Tibial nerve (tissue), 4 donors: Measurements from ENCODE around the gene ATP2C2. TPM values are rescaled to one million over a fixed set of nuclear protein-coding genes. Genes with fewer than 3 reads are reported as not detected.

Experiments used
- DNase-seq, 2 donors: peaks; one replicate each; pipeline ENCODE4 v3.0.0-alpha.2; 2019; ENCODE audit warnings: low spot score in 2 of 2
- H3K27ac ChIP-seq, 4 donors: fragments of 200-600 bp; sonication (generic) in 3 of 4; one replicate each; pipeline ENCODE4 v1.5.1; 2017 to 2019; ENCODE audit warnings: mild to moderate bottlenecking in 1 of 4
- H3K27me3 ChIP-seq, 2 donors: fragments of 200-600 bp; sonication (generic) in 1 of 2; one replicate each; pipeline versions ENCODE4 v1.5.1 to v1.6.0; 2017 to 2019
- H3K36me3 ChIP-seq, 3 donors: fragments of 200-600 bp; sonication (generic); one replicate each; pipeline ENCODE4 v1.5.1; 2018 to 2019
- H3K4me1 ChIP-seq, 4 donors: fragments of 200-600 bp; sonication (generic) in 3 of 4; one replicate each; pipeline ENCODE4 v1.5.1; 2017 to 2019
- H3K4me3 ChIP-seq, 4 donors: fragments of 200-600 bp; sonication (generic) in 3 of 4; one replicate each; pipeline ENCODE4 v1.5.1; 2017 to 2019; ENCODE audit warnings: mild to moderate bottlenecking in 1 of 4, moderate library complexity in 1 of 4
- H3K9me3 ChIP-seq, 4 donors: fragments of 200-600 bp; sonication (generic) in 3 of 4; one replicate each; pipeline ENCODE4 v1.5.1; 2017 to 2019
- CTCF ChIP-seq, 5 experiments: fragments of 200-600 bp in 3 of 5; fragments of 450-650 bp in 2 of 5; sonication (generic) in 3 of 5; IDR thresholded peaks; one replicate each; pipeline ENCODE4 v1.5.1; 2016 to 2019; ENCODE audit warnings: antibody characterized with exemption in 5 of 5, mild to moderate bottlenecking in 3 of 5, moderate library complexity in 2 of 5
- EP300 ChIP-seq, 2 donors: sonication (generic); formaldehyde crosslinking; IDR thresholded peaks; one replicate each; pipeline ENCODE4 v1.6.1; 2017; ENCODE audit warnings: antibody characterized with exemption in 2 of 2, mild to moderate bottlenecking in 1 of 2
- POLR2A ChIP-seq, 2 donors: fragments of 450-650 bp; IDR thresholded peaks; one replicate each; pipeline ENCODE4 v1.6.1; 2017; ENCODE audit warnings: antibody characterized with exemption in 2 of 2, mild to moderate bottlenecking in 2 of 2, moderate library complexity in 2 of 2
- WGBS, 2 donors: methylation state at CpG; one replicate each; pipeline ENCODE4 v1.1.5; 2018; 5-methylcytosine and 5-hydroxymethylcytosine counted together
- total RNA-seq, 4 donors: library from RNA; depleted of rRNA; stranded (reverse); fragments of >200 nt; gene quantifications; one replicate each; pipeline ENCODE4 v1.1.0, GENCODE V29; 2016

ATP2C2 gene
- total RNA-seq, 4 donors from 2014 or later, result not detected

- TF ChIP-seq EP300 (IDR thresholded peaks at IDR 0.05) (no peak), POLR2A (IDR thresholded peaks at IDR 0.05) (no peak), CTCF (IDR thresholded peaks at IDR 0.05) (no peak)
- Histone ChIP-seq H3K36me3 (no peaks in the 10 kb centered on the region), H3K4me1 (peaks cover 0 to 5% (median 0%) of the 10 kb centered on the region in 4 donors), H3K27me3 (no peaks in the 10 kb centered on the region), H3K27ac (peak overlapping the region in 1 of 4 donors; percentile 58), H3K9me3 (peaks cover 0 to 5% (median 0%) of the 10 kb centered on the region in 4 donors), H3K4me3 (no peak overlapping the region)
- 50 to 55% methylated on average over 3 of the region's 3 CpGs for WGBS, 2 donors
- no peak for DNase-seq
These were observed 11.5 kb downstream of the ATP2C2 start for GRCh38 chr16:84379709-84380362.

GRCh38 chr16:84380405-84380804, 12.1 kb downstream of the ATP2C2 start:
- Histone ChIP-seq H3K4me3 (no peak overlapping the region), H3K36me3 (no peaks in the 10 kb centered on the region), H3K27ac (peak overlapping the region in 1 of 4 donors; percentile 5), H3K9me3 (peaks cover 0 to 11% (median 0%) of the 10 kb centered on the region in 4 donors), H3K4me1 (peaks cover 0 to 5% (median 0%) of the 10 kb centered on the region in 4 donors), H3K27me3 (no peaks in the 10 kb centered on the region)
- TF ChIP-seq EP300 (IDR thresholded peaks at IDR 0.05), result no peak
- TF ChIP-seq CTCF (IDR thresholded peaks at IDR 0.05), result no peak
- no peak for TF ChIP-seq POLR2A (IDR thresholded peaks at IDR 0.05)
- no peak for DNase-seq
- WGBS, 2 donors, result 66 to 73% methylated on average over 8 of the region's 8 CpGs

- WGBS, 2 donors, result 92 to 96% methylated on average over 2 to 4 of the region's 4 CpGs
- Histone ChIP-seq H3K27ac (no peak overlapping the region), H3K27me3 (no peaks in the 10 kb centered on the region), H3K4me3 (no peak overlapping the region), H3K9me3 (peaks cover 0 to 12% (median 0%) of the 10 kb centered on the region in 4 donors), H3K4me1 (peaks cover 0 to 5% (median 0%) of the 10 kb centered on the region in 4 donors), H3K36me3 (no peaks in the 10 kb centered on the region)
- no peak for TF ChIP-seq CTCF (IDR thresholded peaks at IDR 0.05)
- no peak for TF ChIP-seq EP300 (IDR thresholded peaks at IDR 0.05)
- TF ChIP-seq POLR2A (IDR thresholded peaks at IDR 0.05), result no peak
- DNase-seq, result no peak
These were observed 14.1 kb downstream of the ATP2C2 start for GRCh38 chr16:84382396-84382795.

- no peak for TF ChIP-seq POLR2A (IDR thresholded peaks at IDR 0.05)
- no peak for TF ChIP-seq CTCF (IDR thresholded peaks at IDR 0.05)
- TF ChIP-seq EP300 (IDR thresholded peaks at IDR 0.05), result no peak
- H3K4me3 ChIP-seq, result no peak overlapping the region
- no peaks in the 10 kb centered on the region for H3K27me3 ChIP-seq
- no peaks in the 10 kb centered on the region for H3K36me3 ChIP-seq
- no peak for DNase-seq
- H3K27ac ChIP-seq, result no peak overlapping the region
- peaks cover 0 to 12% (median 0%) of the 10 kb centered on the region in 4 donors for H3K9me3 ChIP-seq
- 81 to 93% methylated on average over 7 of the region's 7 CpGs for WGBS, 2 donors
- peaks cover 0 to 5% (median 0%) of the 10 kb centered on the region in 4 donors for H3K4me1 ChIP-seq
These were observed 14.8 kb downstream of the ATP2C2 start for GRCh38 chr16:84383106-84383505.

GRCh38 chr16:84386047-84386446, 17.7 kb downstream of the ATP2C2 start:
- Histone ChIP-seq H3K27me3 (no peaks in the 10 kb centered on the region), H3K4me3 (no peak overlapping the region), H3K36me3 (no peaks in the 10 kb centered on the region), H3K27ac (no peak overlapping the region), H3K4me1 (peaks cover 0 to under 1% (median 0%) of the 10 kb centered on the region in 4 donors), H3K9me3 (peaks cover 0 to 12% (median 0%) of the 10 kb centered on the region in 4 donors)
- WGBS, 2 donors, result 87 to 89% methylated on average over 3 of the region's 3 CpGs
- DNase-seq, result no peak
- TF ChIP-seq EP300 (IDR thresholded peaks at IDR 0.05), result no peak
- no peak for TF ChIP-seq CTCF (IDR thresholded peaks at IDR 0.05)
- no peak for TF ChIP-seq POLR2A (IDR thresholded peaks at IDR 0.05)
